HEK293 (cell line): Measurements from ENCODE around the gene IMPACT.

Experiments used
- ATF2 ChIP-seq: fragments of 450-650 bp; formaldehyde crosslinking; IDR thresholded peaks from 2 replicates; pipeline ENCODE4 v1.5.1; 2016; ENCODE audit warnings: missing biosample characterization, missing genetic modification characterization, low read depth
- CTCF ChIP-seq: fragments of 450-650 bp; formaldehyde crosslinking; IDR thresholded peaks from 2 replicates; pipeline ENCODE4 v1.5.1; 2016; ENCODE audit warnings: missing biosample characterization, missing genetic modification characterization
- PRDM1 ChIP-seq: fragments of 450-650 bp; formaldehyde crosslinking; IDR thresholded peaks from 2 replicates; pipeline ENCODE4; 2016; ENCODE audit warnings: missing biosample characterization, missing genetic modification characterization
- ZBTB20 ChIP-seq: fragments of 450-650 bp; formaldehyde crosslinking; IDR thresholded peaks from 2 replicates; pipeline ENCODE4 v1.5.1; 2016; ENCODE audit warnings: missing biosample characterization, missing genetic modification characterization
- ZEB2 ChIP-seq: fragments of 450-650 bp; formaldehyde crosslinking; IDR thresholded peaks from 2 replicates; pipeline ENCODE4 v1.5.1; 2016; ENCODE audit warnings: missing biosample characterization, missing genetic modification characterization
- ZNF2 ChIP-seq: fragments of 450-650 bp; formaldehyde crosslinking; IDR thresholded peaks from 2 replicates; pipeline ENCODE4 v1.5.1; 2016; ENCODE audit warnings: missing biosample characterization, missing genetic modification characterization
- ZNF274 ChIP-seq, 2 experiments: fragments of 200-500 bp in 1 of 2; fragments of 450-650 bp in 1 of 2; sonication (Bioruptor generic) in 1 of 2; formaldehyde crosslinking in 1 of 2; IDR thresholded peaks; 2 replicates each; pipeline versions ENCODE4 v1.5.1 to v1.6.1; 2014 to 2016; ENCODE audit warnings: borderline replicate concordance in 1 of 2, inconsistent platforms in 1 of 2, low read length in 1 of 2, missing biosample characterization in 1 of 2, missing genetic modification characterization in 1 of 2
- ZNF335 ChIP-seq: fragments of 450-650 bp; formaldehyde crosslinking; conservative IDR thresholded peaks from 2 replicates; pipeline ENCODE4 v1.5.1; 2016; ENCODE audit warnings: missing biosample characterization, missing genetic modification characterization
- ZNF521 ChIP-seq: fragments of 450-650 bp; formaldehyde crosslinking; IDR thresholded peaks from 2 replicates; pipeline ENCODE4 v1.5.1; 2017; ENCODE audit warnings: missing biosample characterization, mild to moderate bottlenecking, missing genetic modification characterization
- ZNF555 ChIP-seq: fragments of 450-650 bp; formaldehyde crosslinking; conservative IDR thresholded peaks from 2 replicates; pipeline ENCODE4 v1.5.1; 2017; ENCODE audit warnings: missing biosample characterization, mild to moderate bottlenecking, missing genetic modification characterization, inconsistent platforms
- ZNF639 ChIP-seq: fragments of 450-650 bp; formaldehyde crosslinking; IDR thresholded peaks from 2 replicates; pipeline ENCODE4 v1.5.1; 2016; ENCODE audit warnings: missing biosample characterization, missing genetic modification characterization

GRCh38 chr18:24414349-24415003, 12.0 kb upstream of the IMPACT start:
- TF ChIP-seq CTCF (tag by site-specific recombination) (no peak), ZNF639 (tag by site-specific recombination) (no peak), ZNF335 (tag by site-specific recombination) (no peak), ZNF2 (tag by site-specific recombination) (no peak), ATF2 (tag by site-specific recombination) (no peak), ZNF274 (IDR thresholded peaks at IDR 0.05; ENCODE audit: low read length) (no peak), ZNF274 (tag by site-specific recombination; IDR thresholded peaks at IDR 0.05; ENCODE audit: borderline replicate concordance) (no peak), PRDM1 (no peak), ZNF555 (no peak), ZNF521 (no peak), ZEB2 (tag by site-specific recombination) (no peak), ZBTB20 (tag by site-specific recombination) (no peak)
